Activated B cell treated with CpG ODN at 0.5 μM for 24 hours (primary cell): ENCODE measurements around the gene NOXO1. TPM values are rescaled to one million over a fixed set of nuclear protein-coding genes. Genes with fewer than 3 reads are reported as not detected.
"Not testable (repeated sequence)": the region's sequence is repeated elsewhere in the genome, so short reads cannot be mapped to it uniquely, and the experiment has no call there.

ENCODE experiments used
- ATAC-seq: fragments of 200-7000 bp; cut with Tn5 transposase; one replicate; pipeline ENCODE4 v1.10.0; 2021; ENCODE audit warnings: low read depth, mild to moderate bottlenecking, moderate library complexity
- CTCF ChIA-PET: fragments of 350-600 bp; sonication (Branson Sonifier 250); formaldehyde crosslinking; loops from one replicate; lab custom pipeline; 2021; ENCODE audit warnings: antibody characterized with exemption; lab: Charles Lee
- POLR2A ChIA-PET: fragments of 350-600 bp; sonication (Branson Sonifier 250); formaldehyde crosslinking; loops from one replicate; lab custom pipeline; 2021; ENCODE audit warnings: antibody characterized with exemption; lab: Charles Lee
- DNase-seq: peaks from one replicate; pipeline ENCODE4 v3.0.0; 2022
- H3K27ac Mint-ChIP-seq: one replicate; pipeline ENCODE4 v1.8.0; 2020; ENCODE audit warnings: mixed read lengths
- H3K27me3 Mint-ChIP-seq: one replicate; pipeline ENCODE4 v1.8.0; 2021; ENCODE audit warnings: mixed read lengths
- H3K36me3 Mint-ChIP-seq: one replicate; pipeline ENCODE4 v1.8.0; 2021; ENCODE audit warnings: low read depth, mixed read lengths
- H3K4me1 Mint-ChIP-seq: one replicate; pipeline ENCODE4 v1.8.0; 2021; ENCODE audit warnings: mixed read lengths
- H3K4me3 Mint-ChIP-seq: one replicate; pipeline ENCODE4 v1.8.0; 2020; ENCODE audit warnings: mild to moderate bottlenecking, mixed read lengths
- H3K9me3 Mint-ChIP-seq: one replicate; pipeline ENCODE4 v1.8.0; 2020; ENCODE audit warnings: mixed read lengths
- CTCF ChIP-seq: fragments of 200-600 bp; IDR thresholded peaks from one replicate; pipeline ENCODE4 v1.8.0; 2022; ENCODE audit warnings: antibody characterized with exemption, mild to moderate bottlenecking
- intact Hi-C: fragments of 100-400 bp; cut with micrococcal nuclease; formaldehyde crosslinking; loops from one replicate; pipeline ENCODE4 v1.15.1; 2024
- total RNA-seq: library from RNA; stranded (reverse); gene quantifications from 2 replicates; pipeline ENCODE4 v1.2.3, GENCODE V29; 2022

NOXO1 gene
- total RNA-seq, 1 donor from 2014 or later, result 0.73 TPM

- ChIA-PET POLR2A (interaction anchor here (0.5 to 2.1 kb wide), 5 partner anchors 54 to 532 kb away, joined by 3 to 9 read pairs (median 5); partner anchors contain the start of genes RPS2 and TRAF7), CTCF (interaction anchor here (1.4 kb wide), 1 partner anchor 15 kb away, joined by 6 read pairs; no protein-coding TSS in a partner anchor)
- peak within 1 kb of the TSS; percentile 28 for H3K4me3 Mint-ChIP-seq
- intact Hi-C loops, result no loop called here
- no peaks in the 10 kb centered on the region for H3K9me3 Mint-ChIP-seq
- H3K27me3 Mint-ChIP-seq, result peaks cover 25% of the 10 kb centered on the region
- no peak within 1 kb of the TSS for H3K27ac Mint-ChIP-seq
- ATAC-seq (no peak), DNase-seq (no peak)
- TF ChIP-seq CTCF, result no peak
- peaks cover 15% of the 10 kb centered on the region for H3K4me1 Mint-ChIP-seq
- no peaks in the 10 kb centered on the region for H3K36me3 Mint-ChIP-seq
Observed at GRCh38 chr16:2019518-2019920, 38.2 kb upstream of the NOXO1 start, which contains the start of gene NPW. Gene NPW (plus strand): TSS chr16:2019785.

DNA sequence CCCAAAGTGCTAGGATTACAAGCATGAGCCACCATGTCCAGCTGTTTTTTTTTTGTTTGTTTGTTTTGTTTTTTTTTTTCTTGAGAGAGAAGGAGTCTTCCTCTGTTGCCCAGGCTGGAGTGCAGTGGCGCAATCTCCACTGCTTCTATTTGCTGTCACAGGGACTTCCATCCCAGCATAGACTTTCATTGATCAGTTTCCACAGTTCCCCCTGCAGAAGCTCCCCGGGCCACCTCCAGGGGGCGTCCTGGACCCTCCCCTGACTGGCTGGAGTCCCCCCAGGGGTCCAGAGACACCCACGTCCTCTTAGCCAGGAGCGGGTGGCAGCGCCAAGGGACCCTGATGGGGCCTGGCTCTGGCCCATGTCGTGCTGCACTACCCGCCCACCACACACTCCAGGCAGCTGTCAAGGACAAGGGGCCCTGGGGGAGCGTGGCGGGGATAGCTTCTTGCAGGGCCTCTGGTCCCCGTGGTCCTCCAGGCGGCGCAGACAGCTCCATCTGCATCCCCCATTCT, 35.2 kb upstream of the NOXO1 start:
- H3K9me3 Mint-ChIP-seq, result no peaks in the 10 kb centered on the region
- H3K4me1 Mint-ChIP-seq, result peaks cover 5% of the 10 kb centered on the region
- DNase-seq, result no peak
- no peak for TF ChIP-seq CTCF
- H3K36me3 Mint-ChIP-seq, result no peaks in the 10 kb centered on the region
- H3K4me3 Mint-ChIP-seq, result no peak overlapping the region
- ChIA-PET CTCF (interaction anchor here (0.6 to 0.7 kb wide), 2 partner anchors 13 to 124 kb away, joined by 3 to 4 read pairs; no protein-coding TSS in a partner anchor), POLR2A (interaction anchor here (1.0 kb wide), 1 partner anchor 139 kb away, joined by 4 read pairs; the partner anchor contains the start of gene TRAF7)
- peaks cover 16% of the 10 kb centered on the region for H3K27me3 Mint-ChIP-seq
- no peak overlapping the region for H3K27ac Mint-ChIP-seq
- intact Hi-C loops, result no loop called here
- peak; percentile 26 for ATAC-seq

DNA sequence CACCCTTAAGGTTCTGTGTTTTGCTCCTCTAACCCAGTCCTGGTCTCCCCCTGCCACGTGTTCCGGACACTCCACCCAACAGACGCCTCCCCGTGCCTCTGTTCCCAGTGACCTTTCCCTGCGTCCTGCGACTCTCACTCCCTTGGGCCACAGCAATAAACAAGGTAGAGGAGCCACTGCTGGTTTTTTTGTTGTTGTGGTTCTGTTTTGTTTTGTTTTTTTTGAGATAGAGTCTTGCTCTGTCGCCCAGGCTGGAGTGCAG, 34.6 kb upstream of the NOXO1 start:
- Mint-ChIP-seq H3K27ac (no peak overlapping the region), H3K9me3 (no peaks in the 10 kb centered on the region), H3K4me1 (peaks cover 5% of the 10 kb centered on the region), H3K4me3 (no peak overlapping the region), H3K27me3 (peaks cover 15% of the 10 kb centered on the region), H3K36me3 (no peaks in the 10 kb centered on the region)
- no peak for TF ChIP-seq CTCF
- intact Hi-C loops, result no loop called here
- no peak for DNase-seq
- ChIA-PET POLR2A (interaction anchor here (1.0 kb wide), 1 partner anchor 139 kb away, joined by 4 read pairs; the partner anchor contains the start of gene TRAF7), CTCF (interaction anchor here (0.6 to 1.2 kb wide), 3 partner anchors 11 to 125 kb away, joined by 3 to 4 read pairs (median 3); no protein-coding TSS in a partner anchor)
- ATAC-seq, result no peak

- Mint-ChIP-seq H3K36me3 (no peaks in the 10 kb centered on the region), H3K4me3 (no peak overlapping the region), H3K9me3 (no peaks in the 10 kb centered on the region), H3K27me3 (peaks cover 11% of the 10 kb centered on the region), H3K4me1 (peaks cover 4% of the 10 kb centered on the region), H3K27ac (no peak overlapping the region)
- ChIA-PET POLR2A (interaction anchor here (0.7 kb wide), 1 partner anchor 557 kb away, joined by 4 read pairs; no protein-coding TSS in a partner anchor), CTCF (interaction anchor here (0.6 to 1.2 kb wide), 3 partner anchors 11 to 152 kb away, joined by 3 to 4 read pairs (median 3); no protein-coding TSS in a partner anchor)
- no peak for ATAC-seq
- intact Hi-C loops, result no loop called here
- DNase-seq, result no peak
- no peak for TF ChIP-seq CTCF
Observed at GRCh38 chr16:2015117-2015946, 34.1 kb upstream of the NOXO1 start.

- no peak overlapping the region for H3K27ac Mint-ChIP-seq
- CTCF ChIA-PET, result no interaction called here
- TF ChIP-seq CTCF, result no peak
- H3K4me1 Mint-ChIP-seq, result peaks cover 13% of the 10 kb centered on the region
- no peak overlapping the region for H3K4me3 Mint-ChIP-seq
- DNase-seq (no peak), ATAC-seq (no peak)
- no peaks in the 10 kb centered on the region for H3K9me3 Mint-ChIP-seq
- H3K27me3 Mint-ChIP-seq, result peaks cover 3% of the 10 kb centered on the region
- H3K36me3 Mint-ChIP-seq, result no peaks in the 10 kb centered on the region
- POLR2A ChIA-PET, result interaction anchor here (0.6 kb wide), 1 partner anchor 1011 kb away, joined by 3 read pairs; no protein-coding TSS in a partner anchor
- intact Hi-C loops, result no loop called here
Observed at GRCh38 chr16:2013527-2013926, 32.3 kb upstream of the NOXO1 start.

DNA sequence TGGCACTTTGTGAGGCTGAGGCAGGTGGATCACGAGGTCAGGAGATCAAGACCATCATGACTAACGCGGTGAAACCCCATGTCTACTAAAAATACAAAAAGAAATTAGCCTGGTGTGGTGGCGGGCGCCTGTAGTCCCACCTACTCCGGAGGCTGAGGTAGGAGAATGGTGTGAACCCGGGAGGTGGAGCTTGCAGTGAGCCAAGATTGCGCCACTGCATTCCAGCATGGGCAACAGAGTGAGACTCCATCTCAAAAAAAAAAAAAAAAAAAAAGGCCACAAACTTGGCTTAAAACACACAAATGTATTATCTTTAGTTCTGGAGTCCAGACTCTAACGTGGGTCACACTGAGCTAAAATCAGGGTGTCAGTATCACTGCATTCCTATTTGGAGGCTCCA, 30.5 kb upstream of the NOXO1 start:
- H3K9me3 Mint-ChIP-seq, DNase-seq, H3K36me3 Mint-ChIP-seq, H3K27ac Mint-ChIP-seq, H3K4me3 Mint-ChIP-seq, ATAC-seq, intact Hi-C loops, H3K27me3 Mint-ChIP-seq: not testable (repeated sequence)
- CTCF ChIA-PET, result interaction anchor here (0.9 kb wide), 1 partner anchor 129 kb away, joined by 3 read pairs; no protein-coding TSS in a partner anchor
- peaks cover 30% of the 10 kb centered on the region for H3K4me1 Mint-ChIP-seq
- POLR2A ChIA-PET, result interaction anchor here (0.5 to 1.4 kb wide), 6 partner anchors 34 to 495 kb away, joined by 3 to 9 read pairs (median 4); partner anchors contain the start of genes RPS2 and TRAF7
